ENCODE data around the gene LRMDA.

The LRMDA gene

GRCh38 chr10:76152186-76152585 lies 720.8 kb downstream of the LRMDA start:
- DNase-seq = no peak

- no peak for DNase-seq
Measured at GRCh38 chr10:76155961-76156360, 724.5 kb downstream of the LRMDA start.

- DNase-seq = no peak
Measured at GRCh38 chr10:76160446-76161300, 729.2 kb downstream of the LRMDA start.

GRCh38 chr10:76161301-76161582 lies 729.8 kb downstream of the LRMDA start:
- DNase-seq = no peak

- DNase-seq = no peak
Measured at GRCh38 chr10:76168437-76168836, 737.0 kb downstream of the LRMDA start.

- peak; percentile 5 for DNase-seq
Measured at GRCh38 chr10:76169246-76169645, 737.8 kb downstream of the LRMDA start.

GRCh38 chr10:76172020-76172419 lies 740.6 kb downstream of the LRMDA start:
- no peak for DNase-seq

- DNase-seq = no peak
Measured at GRCh38 chr10:76175533-76176165, 744.2 kb downstream of the LRMDA start.

GRCh38 chr10:76176166-76176550 lies 744.7 kb downstream of the LRMDA start:
- no peak for DNase-seq

- DNase-seq = no peak
Measured at GRCh38 chr10:76177936-76178335, 746.5 kb downstream of the LRMDA start.

GRCh38 chr10:76178532-76179292 lies 747.3 kb downstream of the LRMDA start:
- DNase-seq = no peak

GRCh38 chr10:76179806-76180205 lies 748.4 kb downstream of the LRMDA start:
- DNase-seq = no peak

- no peak for DNase-seq
Measured at GRCh38 chr10:76184647-76185046, 753.2 kb downstream of the LRMDA start.

- no peak for DNase-seq
Measured at GRCh38 chr10:76185471-76186301, 754.3 kb downstream of the LRMDA start.

- no peak for DNase-seq
Measured at GRCh38 chr10:76188216-76188615, 756.8 kb downstream of the LRMDA start.

GRCh38 chr10:76190634-76191270 lies 759.3 kb downstream of the LRMDA start:
- DNase-seq = no peak

GRCh38 chr10:76191336-76191735 lies 759.9 kb downstream of the LRMDA start:
- no peak for DNase-seq

GRCh38 chr10:76192151-76192550 lies 760.7 kb downstream of the LRMDA start:
- no peak for DNase-seq

- no peak for DNase-seq
Measured at GRCh38 chr10:76192694-76193320, 761.4 kb downstream of the LRMDA start.

- DNase-seq = no peak
Measured at GRCh38 chr10:76195654-76196390, 764.4 kb downstream of the LRMDA start.

- DNase-seq = no peak
Measured at GRCh38 chr10:76197293-76197692, 765.9 kb downstream of the LRMDA start.

All from NCI-H524 treated with DMSO at 0.1 percent for 48 hours (cell line).